B cell (primary cell): ENCODE data around the gene ATP8A2.

Experiments used
- EZH2 ChIP-seq: IDR thresholded peaks from 2 replicates; pipeline ENCODE4 v1.6.1; 2012; ENCODE audit warnings: borderline replicate concordance, low read depth, mild to moderate bottlenecking, moderate library complexity, low read length; ENCODE audit not compliant: insufficient read depth, poor library complexity, severe bottlenecking
- TF ChIP-seq, protein P1 (sequence below): fragments of 200-600 bp; IDR thresholded peaks from one replicate; pipeline ENCODE4 v1.8.0; 2022; ENCODE audit warnings: antibody characterized with exemption, mild to moderate bottlenecking

- TF ChIP-seq, protein P1, sequence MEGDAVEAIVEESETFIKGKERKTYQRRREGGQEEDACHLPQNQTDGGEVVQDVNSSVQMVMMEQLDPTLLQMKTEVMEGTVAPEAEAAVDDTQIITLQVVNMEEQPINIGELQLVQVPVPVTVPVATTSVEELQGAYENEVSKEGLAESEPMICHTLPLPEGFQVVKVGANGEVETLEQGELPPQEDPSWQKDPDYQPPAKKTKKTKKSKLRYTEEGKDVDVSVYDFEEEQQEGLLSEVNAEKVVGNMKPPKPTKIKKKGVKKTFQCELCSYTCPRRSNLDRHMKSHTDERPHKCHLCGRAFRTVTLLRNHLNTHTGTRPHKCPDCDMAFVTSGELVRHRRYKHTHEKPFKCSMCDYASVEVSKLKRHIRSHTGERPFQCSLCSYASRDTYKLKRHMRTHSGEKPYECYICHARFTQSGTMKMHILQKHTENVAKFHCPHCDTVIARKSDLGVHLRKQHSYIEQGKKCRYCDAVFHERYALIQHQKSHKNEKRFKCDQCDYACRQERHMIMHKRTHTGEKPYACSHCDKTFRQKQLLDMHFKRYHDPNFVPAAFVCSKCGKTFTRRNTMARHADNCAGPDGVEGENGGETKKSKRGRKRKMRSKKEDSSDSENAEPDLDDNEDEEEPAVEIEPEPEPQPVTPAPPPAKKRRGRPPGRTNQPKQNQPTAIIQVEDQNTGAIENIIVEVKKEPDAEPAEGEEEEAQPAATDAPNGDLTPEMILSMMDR, result no peak
- TF ChIP-seq EZH2, result no peak
Observed at GRCh38 chr13:25447396-25447795, 75.6 kb downstream of the ATP8A2 start.
